K562 treated with DMSO at 1 percent for 24 hours (cell line): ENCODE measurements around the gene MATN4. TPM values are rescaled to one million over a fixed set of nuclear protein-coding genes. Genes with fewer than 3 reads are reported as not detected.

Experiments
- total RNA-seq: library from RNA; unstranded; fragments of 300-600 nt; gene quantifications from 2 replicates; pipeline ENCODE4 v1.2.3, GENCODE V29; 2022; ENCODE audit warnings: low read depth; ENCODE audit not compliant: insufficient read depth

The MATN4 gene
- 0.22 TPM in 1 of 2 replicates, not detected in the other for total RNA-seq

DNA sequence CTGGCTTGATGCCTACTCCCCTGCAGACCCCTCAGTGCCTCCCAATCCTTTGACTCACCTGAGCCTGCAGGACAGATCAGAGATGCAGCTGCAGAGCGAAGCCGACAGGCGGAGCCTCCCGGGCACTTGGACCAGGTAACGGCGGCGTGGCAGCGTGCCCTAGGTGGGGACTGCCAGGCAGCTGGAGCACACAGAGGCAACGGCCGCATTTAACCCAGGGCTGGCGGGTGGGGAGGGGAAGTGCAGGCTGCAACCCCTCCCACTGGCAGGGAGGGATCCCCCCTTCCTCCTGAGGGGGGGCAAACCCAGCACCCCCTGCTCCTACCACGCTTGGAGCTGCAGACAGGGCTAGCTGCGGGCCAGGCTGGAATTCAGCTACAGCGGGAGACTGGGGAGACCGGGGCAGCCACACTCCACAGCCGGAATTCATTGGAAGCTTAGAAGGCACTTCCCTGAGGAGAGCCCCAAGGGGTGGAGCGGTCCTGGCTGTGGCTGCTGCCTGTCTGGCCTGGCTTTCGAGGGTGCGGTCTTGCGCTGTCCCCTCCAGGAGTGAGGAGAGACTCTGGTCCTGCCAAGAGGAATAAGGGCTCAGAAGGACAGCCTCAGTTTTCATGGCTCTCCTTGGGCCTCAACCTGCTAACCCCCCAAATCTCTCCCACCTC is at the start of gene MATN4:
TSS of gene MATN4 (minus strand) at position 183 of the 662 bp plus-strand sequence. CDS start 2,717 bp downstream, outside the sequence.

DNA sequence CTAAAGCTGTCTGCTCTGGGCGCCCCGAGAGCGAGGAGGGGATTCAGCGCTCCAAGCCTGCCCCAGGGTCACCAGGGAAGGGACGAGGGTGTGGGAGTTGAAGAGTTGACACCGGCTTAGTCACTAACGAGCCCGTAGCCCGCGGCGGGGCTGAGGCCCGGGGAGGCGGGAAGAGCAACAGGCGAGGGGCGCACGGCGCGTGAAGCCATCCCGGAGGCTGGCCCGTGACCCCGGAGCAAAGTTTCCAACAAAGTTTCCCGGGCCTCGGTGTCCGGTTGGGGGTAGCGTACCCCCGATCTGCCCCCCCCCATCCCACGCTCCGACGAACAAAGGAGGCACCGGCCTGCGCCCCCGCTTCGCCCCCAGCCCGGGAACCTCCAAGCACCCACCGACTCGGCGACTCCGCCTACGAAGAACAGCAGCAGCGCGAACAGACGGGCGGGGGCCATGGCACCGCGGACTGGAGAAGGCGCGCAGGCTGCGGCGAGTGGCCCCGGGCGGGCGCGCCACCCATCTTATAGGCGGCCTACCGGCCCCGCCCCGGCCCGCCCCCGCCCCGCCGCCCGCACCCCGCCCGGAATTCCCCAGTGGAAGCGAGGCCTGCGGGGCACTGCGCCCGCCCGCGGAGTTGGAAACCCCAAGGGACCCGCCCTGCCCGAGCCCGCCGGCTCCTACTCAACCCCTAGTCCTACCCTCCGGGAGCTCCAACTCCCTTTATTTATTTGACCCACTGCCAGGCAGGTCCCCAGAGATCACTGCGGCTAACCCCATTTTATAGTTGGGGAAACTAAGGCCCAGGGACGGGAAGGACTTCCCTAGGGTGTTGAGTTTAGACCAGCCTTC is 40.1 kb upstream of the MATN4 start, which contains the start of gene SDC4:
TSS of gene SDC4 (minus strand) at position 489 of the 843 bp plus-strand sequence. CDS start at position 449, 40 bp downstream.

GRCh38 chr20:45306431-45306982 is 1.6 kb downstream of the MATN4 start, which contains the start of gene RBPJL:
Gene RBPJL (plus strand): TSS chr20:45306840. CDS start chr20:45306923, 83 bp downstream.

DNA sequence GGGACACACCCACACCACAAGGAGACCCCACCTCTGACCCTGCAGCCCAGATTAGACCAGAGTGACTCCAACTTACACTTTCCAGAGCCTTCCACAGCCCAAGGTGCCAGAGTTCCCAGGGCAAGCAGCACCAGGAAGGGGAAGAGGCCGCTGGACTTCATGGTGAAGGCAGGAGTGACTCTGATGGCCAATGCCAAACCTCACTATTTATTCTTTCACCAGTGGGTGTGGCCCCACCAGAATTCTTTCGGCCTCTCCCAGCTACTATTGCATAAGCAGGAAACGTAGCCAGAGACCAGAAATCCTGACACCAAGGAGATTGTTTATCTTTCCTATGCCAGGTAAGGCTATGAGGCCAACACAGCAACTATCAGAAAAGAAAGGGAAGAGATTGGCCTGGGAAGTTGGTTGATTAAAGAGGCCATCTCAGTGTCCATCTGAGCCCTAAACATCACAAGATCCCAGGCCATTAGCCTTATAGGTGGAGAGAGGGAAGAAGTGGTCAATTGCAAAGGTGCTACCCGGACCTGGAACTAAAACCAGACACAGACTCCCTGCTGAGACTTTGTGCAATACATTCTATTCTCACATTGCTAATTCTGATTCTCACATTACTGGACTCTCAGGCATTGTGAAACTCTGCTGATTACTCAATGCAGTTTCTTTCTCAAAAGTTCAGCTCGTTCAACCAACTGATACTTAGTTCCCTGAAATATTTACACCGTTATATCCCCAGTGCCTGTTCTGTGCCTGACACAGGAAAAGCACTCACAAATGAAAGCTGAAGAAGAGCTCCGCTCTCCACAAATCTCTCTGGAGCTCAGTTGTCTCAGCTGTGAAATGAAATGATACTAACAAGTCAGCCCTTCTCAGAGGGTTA is 53.5 kb downstream of the MATN4 start, which contains the start of gene SLPI:
TSS of gene SLPI (minus strand) at position 182 of the 880 bp plus-strand sequence. CDS start at position 161, 21 bp downstream.

Other genes starting within 250 kb of the MATN4 start
- gene KCNS1, start 207.2 kb downstream of the MATN4 start, total RNA-seq: not detected in 2 replicates
- gene WFDC5, start 193.1 kb downstream of the MATN4 start, total RNA-seq: not detected in 2 replicates
- not detected in 2 replicates for gene WFDC12, start 183.8 kb downstream of the MATN4 start, total RNA-seq
- not detected in 2 replicates for gene PI3, start 133.4 kb downstream of the MATN4 start, total RNA-seq
- not detected in 2 replicates for gene SEMG1, start 101.3 kb downstream of the MATN4 start, total RNA-seq
- gene SEMG2, start 86.9 kb downstream of the MATN4 start, total RNA-seq: not detected in 2 replicates
- gene SLPI, start 53.7 kb downstream of the MATN4 start, total RNA-seq: not detected in 2 replicates
- not detected in 2 replicates for gene RBPJL, start 1.5 kb downstream of the MATN4 start, total RNA-seq
- gene SDC4, start 40.1 kb upstream of the MATN4 start, total RNA-seq: 11.9 and 12.1 TPM in 2 replicates
- 25.8 and 30.4 TPM in 2 replicates for gene SYS1, start 54.9 kb upstream of the MATN4 start, total RNA-seq
- gene TP53TG5, start 70.0 kb upstream of the MATN4 start, total RNA-seq: 0.41 TPM in 1 of 2 replicates, not detected in the other
- gene DBNDD2, start 100.0 kb upstream of the MATN4 start, total RNA-seq: 40.5 and 44.7 TPM in 2 replicates
- 109 and 122 TPM in 2 replicates for gene PIGT, start 107.8 kb upstream of the MATN4 start, total RNA-seq
- gene WFDC2, start 161.5 kb upstream of the MATN4 start, total RNA-seq: not detected in 2 replicates
- not detected in 2 replicates for gene SPINT3, start 207.3 kb upstream of the MATN4 start, total RNA-seq
- gene WFDC6, start 231.2 kb upstream of the MATN4 start, total RNA-seq: not detected in 2 replicates
- not detected in 2 replicates for gene EPPIN, start 239.1 kb upstream of the MATN4 start, total RNA-seq